NT2/D1 (cell line): Measurements from ENCODE around the gene SLC4A7.

Experiments used
- YY1 ChIP-seq: IDR thresholded peaks from 2 replicates; pipeline ENCODE4 v1.6.1; 2011; ENCODE audit not compliant: insufficient read length, insufficient read depth
- ZNF274 ChIP-seq: IDR thresholded peaks from 2 replicates; pipeline ENCODE4 v1.6.1; 2011; ENCODE audit warnings: mild to moderate bottlenecking, low read depth, low read length

- no peak for TF ChIP-seq YY1
- no peak for TF ChIP-seq ZNF274
These were observed 123.8 kb downstream of the SLC4A7 start for GRCh38 chr3:27360113-27361078.
